IPS-18c (cell line): ENCODE measurements around the gene MINDY4B.

Experiments used
- H3K4me3 ChIP-seq: 2 replicates; pipeline ENCODE4 v1.7.0; 2013; ENCODE audit warnings: low read depth, mild to moderate bottlenecking, low read length, moderate library complexity; ENCODE audit not compliant: insufficient read depth
- H3K9me3 ChIP-seq: one replicate; pipeline ENCODE4 v1.6.1; 2013; ENCODE audit warnings: mild to moderate bottlenecking, low read length, moderate library complexity; ENCODE audit not compliant: control insufficient read depth, insufficient read depth

The MINDY4B gene

DNA sequence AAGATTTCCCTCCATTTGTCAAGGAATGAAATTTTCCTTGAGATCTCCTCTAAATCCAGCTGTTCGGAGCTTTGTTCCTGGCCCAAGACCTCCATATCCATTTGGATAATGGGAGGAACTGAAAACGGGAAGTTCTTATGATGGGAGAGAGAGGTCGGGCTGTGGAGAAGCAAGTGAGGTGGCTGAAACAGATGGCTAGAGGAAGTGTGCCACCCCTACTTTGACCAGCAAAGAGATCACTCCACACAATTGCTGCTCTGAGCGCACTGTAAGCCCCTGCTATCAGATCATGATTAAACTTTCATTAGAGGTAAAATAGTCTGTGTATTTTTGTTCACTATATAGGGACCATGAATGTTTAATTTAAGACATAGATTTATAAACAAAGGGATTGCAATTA is at the start of gene MINDY4B:
TSS of gene MINDY4B (minus strand) at position 101 of the 400 bp plus-strand sequence. CDS start at position 101, 0 bp downstream.
- Histone ChIP-seq H3K9me3 (no peaks in the 10 kb centered on the region), H3K4me3 (no peak within 1 kb of the TSS)

GRCh38 chr3:150951923-150952322 is 46.7 kb upstream of the MINDY4B start:
- H3K4me3 ChIP-seq: no peak overlapping the region
- H3K9me3 ChIP-seq: no peaks in the 10 kb centered on the region

- no peaks in the 10 kb centered on the region for H3K9me3 ChIP-seq
- no peak overlapping the region for H3K4me3 ChIP-seq
These were observed 40.2 kb upstream of the MINDY4B start for GRCh38 chr3:150945226-150946032.

- Histone ChIP-seq H3K4me3 (no peak overlapping the region), H3K9me3 (no peaks in the 10 kb centered on the region)
These were observed 37.0 kb upstream of the MINDY4B start for GRCh38 chr3:150942221-150942620.

- no peak overlapping the region for H3K4me3 ChIP-seq
- no peaks in the 10 kb centered on the region for H3K9me3 ChIP-seq
These were observed 31.5 kb upstream of the MINDY4B start for GRCh38 chr3:150936693-150937092.

GRCh38 chr3:150933473-150933995 is 28.3 kb upstream of the MINDY4B start:
- Histone ChIP-seq H3K4me3 (no peak overlapping the region), H3K9me3 (no peaks in the 10 kb centered on the region)

DNA sequence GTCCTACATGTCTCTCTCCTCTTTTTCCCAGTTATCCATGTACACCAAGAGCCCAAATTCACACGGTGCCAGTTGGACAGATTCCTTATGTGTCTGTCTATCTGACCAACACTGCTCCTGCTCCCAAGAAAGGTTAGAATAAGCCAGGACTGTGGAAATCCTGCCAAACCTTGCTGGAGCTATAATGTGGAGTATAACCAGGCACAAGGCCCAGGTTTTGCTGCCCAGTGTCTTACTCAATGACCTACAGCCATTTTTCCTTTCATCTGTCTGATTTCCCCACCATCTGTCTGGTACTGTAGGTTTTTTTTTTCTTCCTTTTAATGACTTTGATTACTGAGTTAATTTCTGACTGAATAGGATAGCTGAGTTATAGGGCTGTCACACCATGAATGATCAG is 26.5 kb upstream of the MINDY4B start:
- Histone ChIP-seq H3K4me3 (no peak overlapping the region), H3K9me3 (no peaks in the 10 kb centered on the region)

- Histone ChIP-seq H3K4me3 (no peak overlapping the region), H3K9me3 (no peaks in the 10 kb centered on the region)
These were observed 25.6 kb upstream of the MINDY4B start for GRCh38 chr3:150930839-150931238.

GRCh38 chr3:150928234-150928633 is 23.0 kb upstream of the MINDY4B start:
- no peak overlapping the region for H3K4me3 ChIP-seq

GRCh38 chr3:150926328-150926727 is 21.1 kb upstream of the MINDY4B start:
- H3K4me3 ChIP-seq: no peak overlapping the region

More at GRCh38 chr3:150928234-150928633, 23.0 kb upstream of the MINDY4B start:
- H3K9me3 ChIP-seq: no peaks in the 10 kb centered on the region

DNA sequence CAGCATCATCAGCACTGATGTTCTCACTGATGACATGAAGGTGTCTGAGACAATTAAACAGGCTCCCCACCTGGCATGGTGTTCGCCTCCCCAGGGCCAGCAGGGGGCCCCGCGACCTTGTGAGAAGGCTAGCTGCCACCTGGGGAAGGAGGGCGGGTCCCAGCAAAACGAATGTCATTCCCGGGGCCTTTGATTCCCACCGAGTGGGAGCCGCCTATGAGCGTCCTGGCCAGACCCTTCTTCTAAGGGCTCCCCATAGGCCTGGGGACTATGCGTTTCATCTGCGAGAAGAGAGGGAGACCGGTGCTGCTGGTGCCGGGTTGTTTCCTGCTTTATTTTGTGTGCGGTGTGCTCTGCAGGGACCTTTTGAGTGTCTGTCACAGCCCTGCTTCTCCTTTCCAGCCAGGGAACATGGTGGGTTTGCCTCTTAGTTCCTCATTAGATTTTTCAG is 20.5 kb upstream of the MINDY4B start:
- Histone ChIP-seq H3K4me3 (0 out of 2 replicates have a peak overlapping the region, but pooled peaks have one; percentile 5), H3K9me3 (no peaks in the 10 kb centered on the region)

More at GRCh38 chr3:150926328-150926727, 21.1 kb upstream of the MINDY4B start:
- H3K9me3 ChIP-seq: no peaks in the 10 kb centered on the region

DNA sequence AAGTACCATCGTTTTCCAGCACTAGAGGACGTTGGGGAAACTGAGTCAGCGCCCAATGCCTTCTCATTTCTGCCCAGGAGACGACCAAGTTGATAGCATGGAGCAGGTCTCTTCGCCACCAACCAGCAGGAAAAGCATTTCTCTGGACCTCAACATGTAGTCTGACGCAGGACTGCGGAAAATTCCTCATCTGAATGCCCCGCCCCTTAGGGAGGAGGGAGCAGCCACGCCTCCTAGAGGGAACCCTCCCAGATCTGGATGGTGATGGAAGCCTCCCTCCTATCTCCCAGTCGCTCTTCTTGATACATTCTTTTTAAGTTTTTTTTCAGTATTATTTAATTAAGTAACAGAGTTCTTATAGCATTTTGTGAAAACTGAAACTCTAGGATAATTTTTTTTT is 17.4 kb upstream of the MINDY4B start:
- Histone ChIP-seq H3K9me3 (no peaks in the 10 kb centered on the region), H3K4me3 (no peak overlapping the region)

GRCh38 chr3:150921209-150921608 is 16.0 kb upstream of the MINDY4B start:
- Histone ChIP-seq H3K9me3 (no peaks in the 10 kb centered on the region), H3K4me3 (no peak overlapping the region)

GRCh38 chr3:150920236-150920635 is 15.0 kb upstream of the MINDY4B start:
- Histone ChIP-seq H3K9me3 (no peaks in the 10 kb centered on the region), H3K4me3 (no peak overlapping the region)

GRCh38 chr3:150917951-150918350 is 12.7 kb upstream of the MINDY4B start:
- Histone ChIP-seq H3K9me3 (no peaks in the 10 kb centered on the region), H3K4me3 (no peak overlapping the region)

DNA sequence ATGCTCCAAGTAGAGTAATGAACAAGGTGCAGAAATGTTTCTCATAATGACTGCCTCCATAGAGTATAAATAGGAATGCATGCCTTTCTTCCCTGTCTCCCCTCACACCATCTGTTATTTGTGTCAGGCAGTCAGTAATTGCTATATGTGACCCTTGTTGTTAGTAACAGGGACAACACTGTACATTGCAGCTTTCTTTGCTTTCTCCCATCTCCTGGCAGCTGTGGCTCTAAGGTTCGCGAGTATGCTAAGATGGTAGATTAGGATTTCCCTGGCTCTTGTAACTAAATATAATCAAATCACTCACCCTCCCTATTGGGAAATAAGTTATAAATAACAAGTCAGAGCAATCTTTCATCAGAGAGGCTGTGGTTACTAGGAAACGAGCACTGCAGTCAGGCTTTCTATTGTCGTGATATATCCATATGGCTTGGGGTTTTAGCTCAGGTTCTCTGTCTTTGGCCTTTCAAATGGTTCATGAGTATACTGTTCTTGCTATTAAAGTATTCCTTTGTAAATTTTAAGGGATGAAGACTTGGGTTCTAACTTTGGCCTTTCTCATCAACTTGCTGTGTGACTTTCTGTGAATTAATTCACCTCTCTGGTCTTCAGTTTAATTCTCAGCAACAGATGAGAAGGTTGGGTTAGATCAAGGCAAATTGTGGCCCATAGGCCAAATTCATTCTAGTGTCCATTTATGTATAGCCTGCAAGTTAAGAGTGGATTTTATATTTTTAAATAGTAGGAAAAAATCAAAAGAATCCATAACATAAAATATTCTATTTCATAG is 8.1 kb upstream of the MINDY4B start:
- H3K4me3 ChIP-seq: no peak overlapping the region
- H3K9me3 ChIP-seq: peaks cover 3% of the 10 kb centered on the region

- Histone ChIP-seq H3K9me3 (peaks cover 3% of the 10 kb centered on the region), H3K4me3 (no peak overlapping the region)
These were observed 7.3 kb upstream of the MINDY4B start for GRCh38 chr3:150912501-150912900.

- peaks cover 3% of the 10 kb centered on the region for H3K9me3 ChIP-seq
- no peak overlapping the region for H3K4me3 ChIP-seq
These were observed 6.5 kb upstream of the MINDY4B start for GRCh38 chr3:150911771-150912170.
